Measurements from ENCODE around the gene HBE1.
"Not testable (repeated sequence)": the region's sequence is repeated elsewhere in the genome, so short reads cannot be mapped to it uniquely, and the experiment has no call there.

Gene HBE1

GRCh38 chr11:5269715-5270147 is at the start of gene HBE1:
Gene HBE1 (minus strand): TSS chr11:5269945. CDS start chr11:5269890, 55 bp downstream.
- DNase-seq = no peak

- no peak for DNase-seq
These were observed 47.5 kb upstream of the HBE1 start for GRCh38 chr11:5317292-5317691.

- not testable (repeated sequence) for DNase-seq
These were observed 43.7 kb upstream of the HBE1 start for GRCh38 chr11:5313326-5314023.

- no peak for DNase-seq
These were observed 40.7 kb upstream of the HBE1 start for GRCh38 chr11:5310423-5310822.

GRCh38 chr11:5307256-5308019 is 37.7 kb upstream of the HBE1 start:
- DNase-seq = no peak

- DNase-seq = no peak
These were observed 34.3 kb upstream of the HBE1 start for GRCh38 chr11:5304046-5304445.

GRCh38 chr11:5303626-5304025 is 33.9 kb upstream of the HBE1 start:
- DNase-seq = no peak

GRCh38 chr11:5301846-5302245 is 32.1 kb upstream of the HBE1 start, which contains the start of gene OR51B4:
Gene OR51B4 (minus strand): TSS chr11:5301946. CDS start chr11:5301946, 0 bp downstream.
- DNase-seq = no peak

- DNase-seq = no peak
These were observed 30.5 kb upstream of the HBE1 start for GRCh38 chr11:5300251-5300650.

- DNase-seq = no peak
These were observed 28.7 kb upstream of the HBE1 start for GRCh38 chr11:5298451-5298850.

- DNase-seq = no peak
These were observed 28.1 kb upstream of the HBE1 start for GRCh38 chr11:5297721-5298323.

- DNase-seq = not testable (repeated sequence)
These were observed 24.7 kb upstream of the HBE1 start for GRCh38 chr11:5294342-5294995.

GRCh38 chr11:5293028-5293427 is 23.3 kb upstream of the HBE1 start:
- no peak for DNase-seq

- no peak for DNase-seq
These were observed 21.6 kb upstream of the HBE1 start for GRCh38 chr11:5291207-5291838.

GRCh38 chr11:5290106-5290505 is 20.4 kb upstream of the HBE1 start:
- no peak for DNase-seq

GRCh38 chr11:5289696-5290095 is 20.0 kb upstream of the HBE1 start:
- no peak for DNase-seq

GRCh38 chr11:5288906-5289550 is 19.3 kb upstream of the HBE1 start:
- no peak for DNase-seq

- no peak for DNase-seq
These were observed 18.6 kb upstream of the HBE1 start for GRCh38 chr11:5288108-5288905.

GRCh38 chr11:5286901-5287300 is 17.2 kb upstream of the HBE1 start:
- no peak for DNase-seq

- no peak for DNase-seq
These were observed 16.6 kb upstream of the HBE1 start for GRCh38 chr11:5286351-5286750.

- no peak for DNase-seq
These were observed 16.1 kb upstream of the HBE1 start for GRCh38 chr11:5285703-5286340.
